HUES48 (cell line): ENCODE measurements around the gene BMPR1A.
"Not testable (repeated sequence)": the region's sequence is repeated elsewhere in the genome, so short reads cannot be mapped to it uniquely, and the experiment has no call there.

Experiments used
- H3K27ac ChIP-seq: one replicate; pipeline ENCODE4 v1.7.0; 2013; ENCODE audit warnings: low read depth, low read length, inconsistent platforms
- H3K27me3 ChIP-seq: 2 replicates; pipeline ENCODE4 v1.6.1; 2013; ENCODE audit warnings: mild to moderate bottlenecking, low read length; ENCODE audit not compliant: control insufficient read depth, insufficient read depth
- H3K36me3 ChIP-seq: 2 replicates; pipeline ENCODE4 v1.6.1; 2013; ENCODE audit warnings: low read length; ENCODE audit not compliant: control insufficient read depth, insufficient read depth
- H3K4me1 ChIP-seq: 2 replicates; pipeline ENCODE4 v1.6.1; 2013; ENCODE audit warnings: mild to moderate bottlenecking, low read length; ENCODE audit not compliant: control insufficient read depth, insufficient read depth
- H3K4me3 ChIP-seq: 2 replicates; pipeline ENCODE4 v1.5.1; 2013; ENCODE audit warnings: mild to moderate bottlenecking, low read depth, low read length
- H3K9ac ChIP-seq: 2 replicates; pipeline ENCODE4 v1.6.1; 2013; ENCODE audit warnings: mild to moderate bottlenecking, low read depth, low read length, moderate library complexity
- H3K9me3 ChIP-seq: 2 replicates; pipeline ENCODE4 v1.6.1; 2013; ENCODE audit warnings: low read length; ENCODE audit not compliant: control insufficient read depth, insufficient read depth

The BMPR1A gene

GRCh38 chr10:86862786-86863483 is 106.5 kb downstream of the BMPR1A start:
- H3K4me1 ChIP-seq: peaks cover 62% of the 10 kb centered on the region
- H3K27me3 ChIP-seq: no peaks in the 10 kb centered on the region
- H3K27ac ChIP-seq: peak overlapping the region; percentile 96
- peaks cover 8% of the 10 kb centered on the region for H3K36me3 ChIP-seq
- 0 out of 2 replicates have a peak overlapping the region, but pooled peaks have one; percentile 6 for H3K9ac ChIP-seq
- H3K4me3 ChIP-seq: no peak overlapping the region
- H3K9me3 ChIP-seq: no peaks in the 10 kb centered on the region

GRCh38 chr10:86863484-86863842 is 107.0 kb downstream of the BMPR1A start:
- no peak overlapping the region for H3K4me3 ChIP-seq
- H3K36me3 ChIP-seq: peaks cover 7% of the 10 kb centered on the region
- 0 out of 2 replicates have a peak overlapping the region, but pooled peaks have one; percentile 6 for H3K9ac ChIP-seq
- H3K9me3 ChIP-seq: no peaks in the 10 kb centered on the region
- no peaks in the 10 kb centered on the region for H3K27me3 ChIP-seq
- H3K27ac ChIP-seq: peak overlapping the region; percentile 96
- H3K4me1 ChIP-seq: peaks cover 65% of the 10 kb centered on the region

- peaks cover 73% of the 10 kb centered on the region for H3K4me1 ChIP-seq
- peak overlapping the region; percentile 96 for H3K27ac ChIP-seq
- not testable (repeated sequence) for H3K36me3 ChIP-seq, H3K9me3 ChIP-seq, H3K27me3 ChIP-seq, H3K4me3 ChIP-seq
- H3K9ac ChIP-seq: peak overlapping the region; percentile 57
These were observed 108.8 kb downstream of the BMPR1A start for GRCh38 chr10:86865011-86865811.

GRCh38 chr10:86867149-86867548 is 110.7 kb downstream of the BMPR1A start:
- Histone ChIP-seq H3K9ac (no peak overlapping the region), H3K4me1 (peaks cover 79% of the 10 kb centered on the region), H3K9me3 (no peaks in the 10 kb centered on the region), H3K4me3 (no peak overlapping the region), H3K36me3 (no peaks in the 10 kb centered on the region), H3K27me3 (no peaks in the 10 kb centered on the region), H3K27ac (peak overlapping the region; percentile 96)

GRCh38 chr10:86868353-86868752 is 111.9 kb downstream of the BMPR1A start:
- Histone ChIP-seq H3K4me1 (peaks cover 80% of the 10 kb centered on the region), H3K9ac (no peak overlapping the region), H3K4me3 (peak overlapping the region; percentile 31; the same call in 1 of the 2 replicates)

GRCh38 chr10:86870679-86871078 is 114.3 kb downstream of the BMPR1A start:
- Histone ChIP-seq H3K27ac (no peak overlapping the region), H3K4me1 (peaks cover 65% of the 10 kb centered on the region)

More at GRCh38 chr10:86868353-86868752, 111.9 kb downstream of the BMPR1A start:
- Histone ChIP-seq H3K27me3 (no peaks in the 10 kb centered on the region), H3K27ac (peak overlapping the region; percentile 96), H3K36me3 (no peaks in the 10 kb centered on the region), H3K9me3 (no peaks in the 10 kb centered on the region)

GRCh38 chr10:86871563-86872183 is 115.3 kb downstream of the BMPR1A start:
- Histone ChIP-seq H3K9ac (no peak overlapping the region), H3K27me3 (no peaks in the 10 kb centered on the region), H3K27ac (peak overlapping the region; percentile 57), H3K4me3 (no peak overlapping the region; the same call in 1 of the 2 replicates), H3K9me3 (no peaks in the 10 kb centered on the region), H3K4me1 (peaks cover 59% of the 10 kb centered on the region), H3K36me3 (peaks cover 13% of the 10 kb centered on the region)

More at GRCh38 chr10:86870679-86871078, 114.3 kb downstream of the BMPR1A start:
- Histone ChIP-seq H3K36me3 (peaks cover 4% of the 10 kb centered on the region), H3K9ac (no peak overlapping the region), H3K9me3 (no peaks in the 10 kb centered on the region), H3K27me3 (no peaks in the 10 kb centered on the region), H3K4me3 (no peak overlapping the region)

- peaks cover 21% of the 10 kb centered on the region for H3K36me3 ChIP-seq
- peak overlapping the region; percentile 52 for H3K27ac ChIP-seq
- no peaks in the 10 kb centered on the region for H3K27me3 ChIP-seq
- peaks cover 48% of the 10 kb centered on the region for H3K4me1 ChIP-seq
- no peaks in the 10 kb centered on the region for H3K9me3 ChIP-seq
- no peak overlapping the region for H3K9ac ChIP-seq
- no peak overlapping the region for H3K4me3 ChIP-seq
These were observed 116.3 kb downstream of the BMPR1A start for GRCh38 chr10:86872757-86873156.

- H3K4me3 ChIP-seq: no peak overlapping the region
- no peaks in the 10 kb centered on the region for H3K9me3 ChIP-seq
- no peak overlapping the region for H3K9ac ChIP-seq
- H3K27me3 ChIP-seq: no peaks in the 10 kb centered on the region
- H3K27ac ChIP-seq: no peak overlapping the region
- peaks cover 21% of the 10 kb centered on the region for H3K4me1 ChIP-seq
- H3K36me3 ChIP-seq: peaks cover 41% of the 10 kb centered on the region
These were observed 120.3 kb downstream of the BMPR1A start for GRCh38 chr10:86876748-86877147.

GRCh38 chr10:86878983-86879713 is 122.7 kb downstream of the BMPR1A start:
- H3K4me3 ChIP-seq: no peak overlapping the region
- no peak overlapping the region for H3K9ac ChIP-seq
- H3K36me3 ChIP-seq: peaks cover 44% of the 10 kb centered on the region
- no peaks in the 10 kb centered on the region for H3K27me3 ChIP-seq
- H3K4me1 ChIP-seq: 0 out of 2 replicates have a peak, but pooled peaks cover 4% of the 10 kb centered on the region
- H3K27ac ChIP-seq: no peak overlapping the region
- H3K9me3 ChIP-seq: no peaks in the 10 kb centered on the region
